Stimulated activated memory B cell treated with anti-CD40 and anti-IgM and Interleukin-4, amounts not matched to agents 10 μg/mL and 1 μg/mL and 100 μg/mL, for 72 hours (primary cell): ENCODE data around the gene EFCC1.

Source experiments
- ATAC-seq: fragments of 150-1000 bp; cut with Tn5 transposase; 2 replicates; pipeline ENCODE4 v1.10.0; 2021
- H3K27ac Mint-ChIP-seq: one replicate; pipeline ENCODE4 v1.8.0; 2022; ENCODE audit warnings: mild to moderate bottlenecking, mixed read lengths
- H3K27me3 Mint-ChIP-seq: one replicate; pipeline ENCODE4 v1.8.0; 2022; ENCODE audit warnings: mixed read lengths
- H3K36me3 Mint-ChIP-seq: one replicate; pipeline ENCODE4 v1.8.0; 2022; ENCODE audit warnings: mixed read lengths
- H3K4me1 Mint-ChIP-seq: one replicate; pipeline ENCODE4 v1.8.0; 2022; ENCODE audit warnings: mixed read lengths
- H3K4me3 Mint-ChIP-seq: one replicate; pipeline ENCODE4 v1.8.0; 2022; ENCODE audit warnings: mild to moderate bottlenecking, moderate library complexity, mixed read lengths
- H3K9me3 Mint-ChIP-seq: one replicate; pipeline ENCODE4 v1.8.0; 2022; ENCODE audit warnings: mixed read lengths

EFCC1 gene

DNA sequence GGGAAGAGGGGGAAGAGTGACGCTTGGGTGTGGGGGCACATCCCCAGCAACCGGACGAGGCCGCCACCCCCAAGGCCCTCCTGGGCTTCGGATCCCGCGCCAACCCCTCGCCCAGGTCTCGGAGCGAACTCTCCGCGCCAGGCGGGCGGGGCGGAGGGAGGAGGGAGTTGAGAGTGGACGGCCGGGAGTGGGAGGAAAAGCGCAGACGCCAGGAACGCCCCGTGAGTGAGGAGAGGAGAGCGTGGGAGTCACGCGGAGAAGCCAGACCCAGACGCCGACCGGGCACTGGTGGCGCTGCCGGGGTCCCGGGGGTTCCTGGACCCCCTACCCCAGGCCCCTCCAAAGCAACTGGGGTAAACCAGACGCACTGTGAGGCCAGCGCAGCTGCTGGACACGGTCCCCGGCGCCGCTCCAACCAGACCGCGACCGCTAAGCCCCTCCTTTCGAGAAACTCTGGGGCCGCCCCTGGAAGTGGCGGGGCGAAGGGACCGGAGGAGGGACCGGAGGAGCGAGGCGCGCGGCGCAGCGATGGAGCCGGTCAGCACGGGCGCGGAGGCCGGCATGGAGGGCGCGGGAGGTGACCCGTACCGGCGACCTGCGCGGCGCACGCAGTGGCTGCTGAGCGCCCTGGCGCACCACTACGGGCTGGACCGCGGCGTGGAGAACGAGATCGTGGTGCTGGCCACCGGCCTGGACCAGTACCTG is at the start of gene EFCC1:
Gene EFCC1, plus strand, starts transcription at position 204 of the 705 bp plus-strand sequence. Its CDS starts 325 bp downstream, at position 529.
- Mint-ChIP-seq H3K4me3 (peak within 1 kb of the TSS; percentile 53), H3K9me3 (no peaks in the 10 kb centered on the region), H3K27me3 (peaks cover 74% of the 10 kb centered on the region), H3K36me3 (no peaks in the 10 kb centered on the region), H3K27ac (no peak within 1 kb of the TSS), H3K4me1 (peaks cover 28% of the 10 kb centered on the region)
- no peak for ATAC-seq

DNA sequence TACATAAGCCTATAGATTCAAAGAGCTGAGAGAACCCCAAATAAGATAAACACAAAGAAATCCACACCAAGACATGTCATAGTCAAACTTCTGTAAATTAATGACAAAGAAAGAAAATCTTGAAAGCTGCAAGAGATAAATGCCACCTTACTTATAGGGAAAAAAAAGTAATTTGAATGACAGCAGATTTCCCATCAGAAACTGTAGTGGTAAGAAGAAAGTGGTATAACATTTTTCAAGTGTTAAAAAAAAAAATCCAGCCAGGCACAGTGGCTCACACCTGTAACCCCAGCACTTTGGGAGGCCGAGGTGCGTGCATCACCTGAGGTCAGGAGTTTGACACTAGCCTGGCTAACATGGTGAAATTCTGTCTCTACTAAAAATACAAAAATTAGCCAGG is 44.7 kb upstream of the EFCC1 start:
- Mint-ChIP-seq H3K4me1 (no peaks in the 10 kb centered on the region), H3K4me3 (no peak overlapping the region), H3K9me3 (peaks cover 9% of the 10 kb centered on the region), H3K36me3 (no peaks in the 10 kb centered on the region), H3K27me3 (peaks cover 17% of the 10 kb centered on the region), H3K27ac (no peak overlapping the region)
- ATAC-seq: no peak

GRCh38 chr3:128965280-128965679 is 35.8 kb upstream of the EFCC1 start:
- Mint-ChIP-seq H3K36me3 (no peaks in the 10 kb centered on the region), H3K27ac (no peak overlapping the region), H3K4me1 (peaks cover 6% of the 10 kb centered on the region), H3K27me3 (peaks cover 27% of the 10 kb centered on the region), H3K4me3 (no peak overlapping the region), H3K9me3 (no peaks in the 10 kb centered on the region)
- ATAC-seq: no peak

- Mint-ChIP-seq H3K27me3 (peaks cover 21% of the 10 kb centered on the region), H3K27ac (no peak overlapping the region), H3K4me3 (no peak overlapping the region), H3K4me1 (peaks cover 6% of the 10 kb centered on the region), H3K9me3 (no peaks in the 10 kb centered on the region), H3K36me3 (no peaks in the 10 kb centered on the region)
- ATAC-seq: no peak
Observed at GRCh38 chr3:128965818-128966217, 35.3 kb upstream of the EFCC1 start.

DNA sequence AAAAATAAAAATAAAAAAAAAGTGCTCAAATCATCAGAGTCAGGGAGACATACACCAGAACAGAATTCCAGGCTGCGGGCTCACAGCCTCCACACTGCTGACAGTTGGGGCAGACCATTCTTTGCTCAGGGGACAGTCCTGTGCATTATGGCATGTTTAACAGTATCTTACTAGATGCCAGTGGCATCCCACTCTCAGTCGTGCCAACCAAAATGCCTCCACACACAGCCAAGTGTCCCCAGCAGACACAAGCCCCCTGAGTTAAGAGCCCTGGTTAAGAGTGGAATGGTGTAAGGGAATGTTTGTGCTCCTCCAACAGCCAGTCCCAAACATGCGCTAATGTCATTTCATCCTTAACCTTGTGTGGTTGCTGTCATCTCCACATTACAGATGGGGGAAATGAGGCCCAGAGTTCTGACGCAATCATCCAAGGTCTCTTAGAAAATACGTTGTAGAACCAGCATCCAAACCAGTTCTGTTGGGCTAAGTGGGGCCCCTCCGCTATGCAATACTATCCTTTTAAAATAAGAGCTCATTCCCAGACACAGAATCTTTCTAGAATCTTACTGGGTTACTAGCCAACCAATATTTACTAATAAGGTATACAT is 33.3 kb upstream of the EFCC1 start:
- H3K9me3 Mint-ChIP-seq: no peaks in the 10 kb centered on the region
- peaks cover 2% of the 10 kb centered on the region for H3K27me3 Mint-ChIP-seq
- H3K4me3 Mint-ChIP-seq: no peak overlapping the region
- no peaks in the 10 kb centered on the region for H3K36me3 Mint-ChIP-seq
- no peak for ATAC-seq
- no peak overlapping the region for H3K27ac Mint-ChIP-seq
- peaks cover 6% of the 10 kb centered on the region for H3K4me1 Mint-ChIP-seq

GRCh38 chr3:128969993-128970739 is 30.9 kb upstream of the EFCC1 start:
- Mint-ChIP-seq H3K4me1 (peaks cover 17% of the 10 kb centered on the region), H3K36me3 (no peaks in the 10 kb centered on the region), H3K9me3 (no peaks in the 10 kb centered on the region), H3K4me3 (no peak overlapping the region), H3K27me3 (no peaks in the 10 kb centered on the region), H3K27ac (no peak overlapping the region)
- no peak for ATAC-seq

GRCh38 chr3:128970740-128971047 is 30.4 kb upstream of the EFCC1 start:
- ATAC-seq: no peak
- H3K27me3 Mint-ChIP-seq: no peaks in the 10 kb centered on the region
- H3K9me3 Mint-ChIP-seq: no peaks in the 10 kb centered on the region
- H3K36me3 Mint-ChIP-seq: no peaks in the 10 kb centered on the region
- H3K4me1 Mint-ChIP-seq: peaks cover 17% of the 10 kb centered on the region
- H3K4me3 Mint-ChIP-seq: no peak overlapping the region
- H3K27ac Mint-ChIP-seq: no peak overlapping the region

GRCh38 chr3:128971421-128972100 is 29.5 kb upstream of the EFCC1 start:
- no peak for ATAC-seq
- peaks cover 17% of the 10 kb centered on the region for H3K4me1 Mint-ChIP-seq
- no peak overlapping the region for H3K4me3 Mint-ChIP-seq
- H3K27ac Mint-ChIP-seq: no peak overlapping the region
- no peaks in the 10 kb centered on the region for H3K27me3 Mint-ChIP-seq
- no peaks in the 10 kb centered on the region for H3K36me3 Mint-ChIP-seq
- H3K9me3 Mint-ChIP-seq: no peaks in the 10 kb centered on the region

GRCh38 chr3:128973988-128974564 is 27.0 kb upstream of the EFCC1 start:
- Mint-ChIP-seq H3K9me3 (no peaks in the 10 kb centered on the region), H3K4me3 (no peak overlapping the region), H3K36me3 (no peaks in the 10 kb centered on the region), H3K27me3 (peaks cover 13% of the 10 kb centered on the region), H3K4me1 (peaks cover 17% of the 10 kb centered on the region), H3K27ac (no peak overlapping the region)
- ATAC-seq: peak; percentile 84

- Mint-ChIP-seq H3K4me1 (peaks cover 11% of the 10 kb centered on the region), H3K4me3 (no peak overlapping the region), H3K9me3 (no peaks in the 10 kb centered on the region), H3K27ac (no peak overlapping the region), H3K36me3 (no peaks in the 10 kb centered on the region), H3K27me3 (peaks cover 13% of the 10 kb centered on the region)
- no peak for ATAC-seq
Observed at GRCh38 chr3:128975276-128975675, 25.8 kb upstream of the EFCC1 start.

GRCh38 chr3:128983293-128984069 is 17.6 kb upstream of the EFCC1 start:
- no peaks in the 10 kb centered on the region for H3K9me3 Mint-ChIP-seq
- no peak overlapping the region for H3K27ac Mint-ChIP-seq
- H3K4me3 Mint-ChIP-seq: no peak overlapping the region
- peaks cover 3% of the 10 kb centered on the region for H3K27me3 Mint-ChIP-seq
- H3K4me1 Mint-ChIP-seq: no peaks in the 10 kb centered on the region
- no peaks in the 10 kb centered on the region for H3K36me3 Mint-ChIP-seq
- ATAC-seq: no peak

GRCh38 chr3:128984596-128984995 is 16.5 kb upstream of the EFCC1 start:
- Mint-ChIP-seq H3K4me3 (no peak overlapping the region), H3K27me3 (no peaks in the 10 kb centered on the region)
- ATAC-seq: no peak

DNA sequence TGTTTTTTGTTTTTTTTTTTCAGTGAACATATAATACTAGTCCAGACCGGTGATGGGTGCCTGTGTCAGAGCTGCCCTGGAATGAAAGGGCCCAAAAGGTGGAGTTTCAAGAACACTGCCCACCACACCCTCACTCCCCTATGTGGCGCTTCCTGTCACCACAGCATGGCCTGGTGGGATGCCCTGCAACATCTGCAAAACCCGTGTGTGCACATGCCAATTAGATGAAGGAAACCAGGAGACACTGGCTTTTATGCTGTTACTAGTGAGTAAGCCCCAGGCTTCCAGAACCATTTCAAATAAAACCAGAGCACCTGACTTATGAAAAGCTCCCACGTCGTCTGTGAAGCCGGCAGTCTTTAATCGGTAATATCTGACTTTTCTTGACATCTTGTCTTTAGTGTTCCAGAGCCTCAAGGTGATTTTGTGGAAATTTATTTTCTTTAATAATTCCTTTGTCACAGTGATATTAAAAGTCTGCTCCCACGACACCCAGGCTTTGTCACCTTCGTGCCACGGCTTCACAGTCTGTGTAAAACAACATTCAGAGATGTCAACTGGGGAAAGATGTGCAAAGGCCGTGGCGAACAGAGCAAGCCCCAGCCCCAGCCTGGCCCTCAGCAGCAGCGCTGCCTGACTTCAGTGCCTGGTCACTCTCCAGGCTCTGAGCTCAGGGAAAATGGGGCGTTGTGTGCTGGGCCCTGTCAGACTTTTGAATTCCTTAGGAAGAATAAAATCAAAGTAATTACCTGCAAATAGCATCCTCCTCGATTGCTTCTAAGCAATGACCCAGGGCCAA is 13.6 kb upstream of the EFCC1 start:
- no peak for ATAC-seq
- H3K36me3 Mint-ChIP-seq: no peaks in the 10 kb centered on the region
- no peak overlapping the region for H3K27ac Mint-ChIP-seq
- H3K27me3 Mint-ChIP-seq: no peaks in the 10 kb centered on the region
- H3K4me3 Mint-ChIP-seq: no peak overlapping the region
- no peaks in the 10 kb centered on the region for H3K9me3 Mint-ChIP-seq
- H3K4me1 Mint-ChIP-seq: no peaks in the 10 kb centered on the region

More at GRCh38 chr3:128984596-128984995, 16.5 kb upstream of the EFCC1 start:
- Mint-ChIP-seq H3K36me3 (no peaks in the 10 kb centered on the region), H3K4me1 (no peaks in the 10 kb centered on the region), H3K9me3 (no peaks in the 10 kb centered on the region), H3K27ac (no peak overlapping the region)

GRCh38 chr3:128988286-128988685 is 12.8 kb upstream of the EFCC1 start:
- H3K9me3 Mint-ChIP-seq: no peaks in the 10 kb centered on the region
- no peak overlapping the region for H3K27ac Mint-ChIP-seq
- no peaks in the 10 kb centered on the region for H3K36me3 Mint-ChIP-seq
- no peak overlapping the region for H3K4me3 Mint-ChIP-seq
- peaks cover 2% of the 10 kb centered on the region for H3K4me1 Mint-ChIP-seq
- no peak for ATAC-seq
- no peaks in the 10 kb centered on the region for H3K27me3 Mint-ChIP-seq
